ENCODE data around the gene ACAP2. TPM values are rescaled to one million over a fixed set of nuclear protein-coding genes. Genes with fewer than 3 reads are reported as not detected.

ACAP2 gene
- total RNA-seq, 1 experiment from 2014 or later = 42.0 TPM

- TF ChIP-seq, protein P1, sequence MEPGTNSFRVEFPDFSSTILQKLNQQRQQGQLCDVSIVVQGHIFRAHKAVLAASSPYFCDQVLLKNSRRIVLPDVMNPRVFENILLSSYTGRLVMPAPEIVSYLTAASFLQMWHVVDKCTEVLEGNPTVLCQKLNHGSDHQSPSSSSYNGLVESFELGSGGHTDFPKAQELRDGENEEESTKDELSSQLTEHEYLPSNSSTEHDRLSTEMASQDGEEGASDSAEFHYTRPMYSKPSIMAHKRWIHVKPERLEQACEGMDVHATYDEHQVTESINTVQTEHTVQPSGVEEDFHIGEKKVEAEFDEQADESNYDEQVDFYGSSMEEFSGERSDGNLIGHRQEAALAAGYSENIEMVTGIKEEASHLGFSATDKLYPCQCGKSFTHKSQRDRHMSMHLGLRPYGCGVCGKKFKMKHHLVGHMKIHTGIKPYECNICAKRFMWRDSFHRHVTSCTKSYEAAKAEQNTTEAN (CRISPR knock-in tag; IDR thresholded peaks at IDR 0.05) = no peak
These were observed 107.9 kb downstream of the ACAP2 start (continued) for GRCh38 chr3:195334967-195335366.

GRCh38 chr3:195319060-195319459, 123.8 kb downstream of the ACAP2 start:
- CTCF ChIA-PET = no interaction called here
- no peak for DNase-seq (ENCODE audit: low spot score)
- peaks cover 34% of the 10 kb centered on the region for H3K9me3 Mint-ChIP-seq
- ATAC-seq = no peak
- H3K36me3 Mint-ChIP-seq = peaks cover 37% of the 10 kb centered on the region
- H3K27me3 Mint-ChIP-seq (ENCODE audit: low read depth) = no peaks in the 10 kb centered on the region; the same call in 1 of the 2 replicates
- H3K4me1 Mint-ChIP-seq = no peaks in the 10 kb centered on the region
- no peak overlapping the region for H3K4me3 Mint-ChIP-seq
- TF ChIP-seq ZSCAN18 (CRISPR knock-in tag; IDR thresholded peaks at IDR 0.05) (no peak), ZNF396 (CRISPR knock-in tag; IDR thresholded peaks at IDR 0.05; ENCODE audit: borderline replicate concordance) (no peak), NFE2L1 (CRISPR knock-in tag; IDR thresholded peaks at IDR 0.05) (no peak), SMAD4 (CRISPR knock-in tag; IDR thresholded peaks at IDR 0.05) (no peak), GRHL2 (CRISPR knock-in tag; IDR thresholded peaks at IDR 0.05; ENCODE audit: insufficient replicate concordance, severe bottlenecking) (no peak), ZNF263 (CRISPR knock-in tag; IDR thresholded peaks at IDR 0.05; ENCODE audit: low read depth) (no peak), ZNF423 (CRISPR knock-in tag; IDR thresholded peaks at IDR 0.05) (no peak), HMGA2 (CRISPR knock-in tag; IDR thresholded peaks at IDR 0.05) (no peak), TEAD4 (CRISPR knock-in tag; IDR thresholded peaks at IDR 0.05) (no peak)
- TF ChIP-seq, protein P2, sequence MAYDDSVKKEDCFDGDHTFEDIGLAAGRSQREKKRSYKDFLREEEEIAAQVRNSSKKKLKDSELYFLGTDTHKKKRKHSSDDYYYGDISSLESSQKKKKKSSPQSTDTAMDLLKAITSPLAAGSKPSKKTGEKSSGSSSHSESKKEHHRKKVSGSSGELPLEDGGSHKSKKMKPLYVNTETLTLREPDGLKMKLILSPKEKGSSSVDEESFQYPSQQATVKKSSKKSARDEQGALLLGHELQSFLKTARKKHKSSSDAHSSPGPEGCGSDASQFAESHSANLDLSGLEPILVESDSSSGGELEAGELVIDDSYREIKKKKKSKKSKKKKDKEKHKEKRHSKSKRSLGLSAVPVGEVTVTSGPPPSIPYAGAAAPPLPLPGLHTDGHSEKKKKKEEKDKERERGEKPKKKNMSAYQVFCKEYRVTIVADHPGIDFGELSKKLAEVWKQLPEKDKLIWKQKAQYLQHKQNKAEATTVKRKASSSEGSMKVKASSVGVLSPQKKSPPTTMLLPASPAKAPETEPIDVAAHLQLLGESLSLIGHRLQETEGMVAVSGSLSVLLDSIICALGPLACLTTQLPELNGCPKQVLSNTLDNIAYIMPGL (CRISPR knock-in tag; IDR thresholded peaks at IDR 0.05) = no peak
- no peak overlapping the region for H3K27ac Mint-ChIP-seq
- POLR2A ChIA-PET = no interaction called here

DNA sequence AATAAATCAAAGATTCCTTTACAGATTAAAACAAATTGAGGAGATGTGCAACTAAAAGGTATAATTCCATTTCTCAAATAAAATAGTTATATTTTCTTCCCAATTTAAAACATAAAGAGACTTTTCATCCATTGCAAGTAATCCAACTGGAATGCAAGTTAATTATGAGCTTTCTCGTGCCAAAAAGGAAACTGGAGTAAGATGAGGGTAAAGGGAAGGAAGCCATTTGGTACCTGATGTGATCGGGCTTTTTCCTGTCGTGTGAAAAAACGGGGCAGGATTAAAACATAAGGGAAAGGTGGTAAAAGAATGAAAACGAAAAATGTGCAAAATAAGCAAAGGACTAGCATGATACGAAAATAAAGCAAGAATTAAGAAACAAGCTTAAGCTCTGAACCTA, 130.1 kb downstream of the ACAP2 start:
- H3K4me3 Mint-ChIP-seq = no peak overlapping the region
- H3K36me3 Mint-ChIP-seq = no peaks in the 10 kb centered on the region
- H3K27ac Mint-ChIP-seq = no peak overlapping the region
- TF ChIP-seq ELF4 (CRISPR knock-in tag; IDR thresholded peaks at IDR 0.05; ENCODE audit: low read depth) (no peak), ZNF219 (CRISPR knock-in tag; IDR thresholded peaks at IDR 0.05; ENCODE audit: borderline replicate concordance) (no peak)
- TF ChIP-seq, protein P3, sequence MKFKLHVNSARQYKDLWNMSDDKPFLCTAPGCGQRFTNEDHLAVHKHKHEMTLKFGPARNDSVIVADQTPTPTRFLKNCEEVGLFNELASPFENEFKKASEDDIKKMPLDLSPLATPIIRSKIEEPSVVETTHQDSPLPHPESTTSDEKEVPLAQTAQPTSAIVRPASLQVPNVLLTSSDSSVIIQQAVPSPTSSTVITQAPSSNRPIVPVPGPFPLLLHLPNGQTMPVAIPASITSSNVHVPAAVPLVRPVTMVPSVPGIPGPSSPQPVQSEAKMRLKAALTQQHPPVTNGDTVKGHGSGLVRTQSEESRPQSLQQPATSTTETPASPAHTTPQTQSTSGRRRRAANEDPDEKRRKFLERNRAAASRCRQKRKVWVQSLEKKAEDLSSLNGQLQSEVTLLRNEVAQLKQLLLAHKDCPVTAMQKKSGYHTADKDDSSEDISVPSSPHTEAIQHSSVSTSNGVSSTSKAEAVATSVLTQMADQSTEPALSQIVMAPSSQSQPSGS (CRISPR knock-in tag; IDR thresholded peaks at IDR 0.05; ENCODE audit: borderline replicate concordance, low read depth) = no peak
- TF ChIP-seq, protein P4, sequence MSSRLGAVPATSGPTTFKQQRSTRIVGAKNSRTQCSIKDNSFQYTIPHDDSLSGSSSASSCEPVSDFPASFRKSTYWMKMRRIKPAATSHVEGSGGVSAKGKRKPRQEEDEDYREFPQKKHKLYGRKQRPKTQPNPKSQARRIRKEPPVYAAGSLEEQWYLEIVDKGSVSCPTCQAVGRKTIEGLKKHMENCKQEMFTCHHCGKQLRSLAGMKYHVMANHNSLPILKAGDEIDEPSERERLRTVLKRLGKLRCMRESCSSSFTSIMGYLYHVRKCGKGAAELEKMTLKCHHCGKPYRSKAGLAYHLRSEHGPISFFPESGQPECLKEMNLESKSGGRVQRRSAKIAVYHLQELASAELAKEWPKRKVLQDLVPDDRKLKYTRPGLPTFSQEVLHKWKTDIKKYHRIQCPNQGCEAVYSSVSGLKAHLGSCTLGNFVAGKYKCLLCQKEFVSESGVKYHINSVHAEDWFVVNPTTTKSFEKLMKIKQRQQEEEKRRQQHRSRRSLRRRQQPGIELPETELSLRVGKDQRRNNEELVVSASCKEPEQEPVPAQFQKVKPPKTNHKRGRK (CRISPR knock-in tag; IDR thresholded peaks at IDR 0.05; ENCODE audit: borderline replicate concordance) = no peak
- H3K27me3 Mint-ChIP-seq (ENCODE audit: low read depth) = no peaks in the 10 kb centered on the region
- ChIA-PET POLR2A (no interaction called here), CTCF (no interaction called here)
- no peaks in the 10 kb centered on the region for H3K9me3 Mint-ChIP-seq
- no peak for DNase-seq (ENCODE audit: low spot score)
- H3K4me1 Mint-ChIP-seq = no peaks in the 10 kb centered on the region
- ATAC-seq = no peak
